Activated CD4-positive, alpha-beta memory T cell treated with anti-CD3 and anti-CD28 coated beads, Interleukin-2, amount 10 ng/mL, durations not matched to agents 7 days and 5 days (primary cell): ENCODE measurements around the gene RETN. TPM values are rescaled to one million over a fixed set of nuclear protein-coding genes. Genes with fewer than 3 reads are reported as not detected.

ENCODE experiments used
- CTCF ChIA-PET: fragments of 350-600 bp; sonication (Branson Sonifier 250); formaldehyde crosslinking; loops from one replicate; lab custom pipeline; 2021; ENCODE audit warnings: antibody characterized with exemption, inconsistent platforms; lab: Charles Lee
- POLR2A ChIA-PET: fragments of 350-600 bp; sonication (Branson Sonifier 250); formaldehyde crosslinking; loops from one replicate; lab custom pipeline; 2021; ENCODE audit warnings: antibody characterized with exemption; lab: Charles Lee
- DNase-seq: peaks from one replicate; pipeline ENCODE4 v3.0.0-alpha.2; 2020
- H3K27ac Mint-ChIP-seq: one replicate; pipeline ENCODE4 v1.8.0; 2021; ENCODE audit warnings: mild to moderate bottlenecking, mixed read lengths
- H3K27me3 Mint-ChIP-seq: one replicate; pipeline ENCODE4 v1.8.0; 2021; ENCODE audit warnings: mixed read lengths
- H3K36me3 Mint-ChIP-seq: one replicate; pipeline ENCODE4 v1.8.0; 2021; ENCODE audit warnings: low read depth, mixed read lengths
- H3K4me1 Mint-ChIP-seq: one replicate; pipeline ENCODE4 v1.8.0; 2021; ENCODE audit warnings: mixed read lengths
- H3K4me3 Mint-ChIP-seq: one replicate; pipeline ENCODE4 v1.8.0; 2021; ENCODE audit warnings: mild to moderate bottlenecking, mixed read lengths
- H3K9me3 Mint-ChIP-seq: one replicate; pipeline ENCODE4 v1.8.0; 2021; ENCODE audit warnings: mixed read lengths
- total RNA-seq, 2 experiments: library from RNA; stranded (reverse); gene quantifications; one replicate each; pipeline ENCODE4 v1.2.3, GENCODE V29; 2021

Gene RETN
- total RNA-seq, 2 experiments from 2014 or later = not detected

DNA sequence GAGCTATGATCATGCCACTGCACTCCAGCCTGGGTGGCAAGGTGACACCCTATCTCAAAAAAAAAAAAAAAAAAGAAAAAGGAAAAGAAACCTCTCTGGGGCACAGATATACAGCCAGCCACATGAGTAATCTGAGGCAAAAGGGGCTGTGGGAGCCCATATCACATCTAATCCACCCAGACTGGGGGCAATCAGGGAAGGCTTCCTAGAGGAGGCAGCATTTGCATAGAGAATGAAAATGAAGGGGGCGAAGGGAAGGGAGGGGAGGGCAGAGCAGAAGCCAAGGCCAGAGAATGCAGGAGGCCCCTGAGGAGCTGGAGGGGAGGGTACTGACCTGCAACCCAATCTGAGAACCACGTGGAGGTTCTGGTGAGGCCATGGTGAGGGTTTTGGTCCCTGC lies 18.7 kb upstream of the RETN start:
- Mint-ChIP-seq H3K9me3 (no peaks in the 10 kb centered on the region), H3K4me3 (no peak overlapping the region), H3K27ac (no peak overlapping the region), H3K4me1 (peaks cover 10% of the 10 kb centered on the region), H3K36me3 (peaks cover 4% of the 10 kb centered on the region), H3K27me3 (no peaks in the 10 kb centered on the region)
- CTCF ChIA-PET = interaction anchor here (0.9 to 2.7 kb wide), 3 partner anchors 31 to 149 kb away, joined by 4 to 15 read pairs (median 5); partner anchors contain the start of gene TRAPPC5
- POLR2A ChIA-PET = interaction anchor here (0.9 kb wide), 1 partner anchor 13 kb away, joined by 3 read pairs; the partner anchor contains the start of gene STXBP2
- no peak for DNase-seq

DNA sequence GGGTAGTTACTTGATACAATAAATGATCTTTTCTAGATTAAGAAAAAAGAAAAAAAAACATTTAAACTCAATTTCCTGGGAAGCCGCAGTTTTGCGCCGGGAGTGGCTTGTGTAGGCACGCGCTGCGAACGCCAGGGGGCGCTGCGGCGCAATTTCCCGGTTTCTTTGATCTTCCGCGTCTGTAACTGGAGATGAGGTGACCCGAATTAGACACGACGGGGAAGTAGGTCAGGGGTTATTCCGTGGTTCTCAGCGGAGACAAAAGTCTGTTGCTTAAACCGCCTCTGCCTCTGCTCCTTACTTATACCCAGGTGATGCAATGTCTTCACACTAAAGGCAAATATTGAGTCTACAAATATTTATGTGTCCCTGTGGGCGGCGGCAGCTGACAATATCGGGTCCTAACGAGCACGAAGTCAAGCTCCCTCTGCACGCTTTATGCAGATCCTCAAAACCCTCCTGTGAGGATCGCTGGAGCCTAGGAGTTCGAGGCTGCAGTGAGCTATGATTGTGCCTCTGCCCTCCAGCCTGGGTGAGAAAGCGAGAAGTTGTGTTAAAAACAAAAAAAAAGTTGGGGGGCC lies 16.7 kb upstream of the RETN start:
- Mint-ChIP-seq H3K9me3 (no peaks in the 10 kb centered on the region), H3K4me3 (peak overlapping the region; percentile 53), H3K36me3 (no peaks in the 10 kb centered on the region), H3K4me1 (peaks cover 12% of the 10 kb centered on the region), H3K27me3 (no peaks in the 10 kb centered on the region), H3K27ac (peak overlapping the region; percentile 41)
- POLR2A ChIA-PET = interaction anchor here (0.7 to 1.6 kb wide), 4 partner anchors 14 to 149 kb away, joined by 3 to 4 read pairs (median 4); partner anchors contain the start of genes PET100, TRAPPC5 and XAB2
- CTCF ChIA-PET = interaction anchor here (0.8 to 2.7 kb wide), 10 partner anchors 22 to 553 kb away, joined by 3 to 16 read pairs (median 4); partner anchors contain the start of genes ARHGEF18, PET100, TRAPPC5 and XAB2
- peak; percentile 88 for DNase-seq

DNA sequence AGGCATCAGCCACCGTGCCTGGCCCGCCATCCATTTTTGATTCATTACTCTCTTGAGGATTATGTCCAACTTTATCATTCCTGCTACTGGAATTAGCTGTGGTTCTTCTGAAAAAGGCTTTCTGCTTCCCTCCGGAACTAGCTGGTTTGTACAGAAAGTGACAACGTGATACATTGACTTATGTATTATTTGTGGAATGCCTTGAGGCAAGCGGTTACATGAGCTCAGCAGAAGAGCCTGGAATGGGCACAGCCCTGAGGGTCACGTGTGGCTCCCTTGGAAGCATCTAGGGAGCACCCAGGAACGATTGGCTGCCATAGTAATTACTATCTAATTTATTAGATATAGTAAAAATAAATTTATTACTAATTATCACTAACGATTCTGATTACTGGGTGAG lies 14.4 kb upstream of the RETN start:
- Mint-ChIP-seq H3K27me3 (no peaks in the 10 kb centered on the region), H3K4me3 (no peak overlapping the region), H3K4me1 (peaks cover 26% of the 10 kb centered on the region), H3K36me3 (no peaks in the 10 kb centered on the region), H3K9me3 (no peaks in the 10 kb centered on the region), H3K27ac (no peak overlapping the region)
- no peak for DNase-seq
- POLR2A ChIA-PET = no interaction called here
- CTCF ChIA-PET = interaction anchor here (1.8 to 2.2 kb wide), 2 partner anchors 26 to 86 kb away, joined by 8 to 11 read pairs; partner anchors contain the start of gene TRAPPC5

- no peak for DNase-seq
- H3K27ac Mint-ChIP-seq = no peak overlapping the region
- POLR2A ChIA-PET = interaction anchor here (0.7 to 1.4 kb wide), 2 partner anchors 18 to 25 kb away, joined by 3 to 5 read pairs; partner anchors contain the start of genes STXBP2 and TRAPPC5
- H3K27me3 Mint-ChIP-seq = no peaks in the 10 kb centered on the region
- peaks cover 26% of the 10 kb centered on the region for H3K4me1 Mint-ChIP-seq
- H3K9me3 Mint-ChIP-seq = no peaks in the 10 kb centered on the region
- CTCF ChIA-PET = interaction anchor here (0.6 to 2.2 kb wide), 4 partner anchors 25 to 355 kb away, joined by 5 to 8 read pairs (median 6); partner anchors contain the start of gene TRAPPC5
- no peak overlapping the region for H3K4me3 Mint-ChIP-seq
- H3K36me3 Mint-ChIP-seq = no peaks in the 10 kb centered on the region
Measured at GRCh38 chr19:7655581-7655980, 13.3 kb upstream of the RETN start.

GRCh38 chr19:7657131-7657751 lies 11.6 kb upstream of the RETN start:
- Mint-ChIP-seq H3K9me3 (no peaks in the 10 kb centered on the region), H3K27me3 (no peaks in the 10 kb centered on the region), H3K27ac (no peak overlapping the region), H3K4me3 (no peak overlapping the region), H3K4me1 (peaks cover 23% of the 10 kb centered on the region), H3K36me3 (no peaks in the 10 kb centered on the region)
- CTCF ChIA-PET = interaction anchor here (0.6 to 2.2 kb wide), 7 partner anchors 15 to 1035 kb away, joined by 3 to 9 read pairs (median 5); partner anchors contain the start of gene TRAPPC5
- no peak for DNase-seq
- POLR2A ChIA-PET = interaction anchor here (1.1 to 1.4 kb wide), 3 partner anchors 24 to 27 kb away, joined by 3 to 5 read pairs (median 5); partner anchors contain the start of genes PET100 and TRAPPC5

DNA sequence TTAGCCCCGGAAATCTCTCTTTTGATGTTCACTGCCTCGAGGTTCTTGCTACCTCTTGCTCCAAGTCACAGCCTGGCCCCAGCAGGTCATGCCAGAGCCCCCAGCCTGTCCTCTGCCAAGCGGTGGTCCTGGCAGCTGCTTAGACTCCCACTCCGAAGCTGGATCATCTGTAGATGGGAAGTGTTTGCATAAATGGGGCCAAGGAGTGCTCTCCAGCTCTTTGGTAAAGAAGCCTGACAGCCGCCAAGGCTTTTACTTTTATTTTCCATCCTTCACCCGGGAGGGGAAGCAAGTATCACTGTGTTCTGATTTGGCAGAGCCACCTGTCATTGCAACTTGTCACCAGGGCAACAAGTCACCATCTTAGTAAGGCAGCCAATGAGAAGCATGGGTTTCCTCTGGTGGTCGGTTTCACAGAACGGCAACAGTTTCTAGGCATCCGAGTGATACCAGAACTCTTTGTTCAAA lies 10.6 kb upstream of the RETN start:
- DNase-seq = peak; percentile 53
- peak overlapping the region; percentile 38 for H3K27ac Mint-ChIP-seq
- no peaks in the 10 kb centered on the region for H3K27me3 Mint-ChIP-seq
- ChIA-PET POLR2A (interaction anchor here (1.1 to 1.4 kb wide), 2 partner anchors 22 to 28 kb away, joined by 3 to 5 read pairs; partner anchors contain the start of genes PET100 and TRAPPC5), CTCF (interaction anchor here (1.6 to 2.2 kb wide), 2 partner anchors 23 to 211 kb away, joined by 3 to 9 read pairs; partner anchors contain the start of gene TRAPPC5)
- H3K9me3 Mint-ChIP-seq = no peaks in the 10 kb centered on the region
- peaks cover 16% of the 10 kb centered on the region for H3K4me1 Mint-ChIP-seq
- no peaks in the 10 kb centered on the region for H3K36me3 Mint-ChIP-seq
- peak overlapping the region; percentile 47 for H3K4me3 Mint-ChIP-seq

- Mint-ChIP-seq H3K36me3 (no peaks in the 10 kb centered on the region), H3K27ac (no peak overlapping the region), H3K27me3 (peaks cover 1% of the 10 kb centered on the region), H3K4me3 (no peak overlapping the region), H3K4me1 (peaks cover 15% of the 10 kb centered on the region), H3K9me3 (no peaks in the 10 kb centered on the region)
- CTCF ChIA-PET = interaction anchor here (0.6 kb wide), 1 partner anchor 458 kb away, joined by 4 read pairs; no protein-coding TSS in a partner anchor
- POLR2A ChIA-PET = interaction anchor here (1.9 kb wide), 1 partner anchor 32 kb away, joined by 5 read pairs; the partner anchor contains the start of gene PET100
- no peak for DNase-seq
Measured at GRCh38 chr19:7661744-7662538, 6.9 kb upstream of the RETN start.

DNA sequence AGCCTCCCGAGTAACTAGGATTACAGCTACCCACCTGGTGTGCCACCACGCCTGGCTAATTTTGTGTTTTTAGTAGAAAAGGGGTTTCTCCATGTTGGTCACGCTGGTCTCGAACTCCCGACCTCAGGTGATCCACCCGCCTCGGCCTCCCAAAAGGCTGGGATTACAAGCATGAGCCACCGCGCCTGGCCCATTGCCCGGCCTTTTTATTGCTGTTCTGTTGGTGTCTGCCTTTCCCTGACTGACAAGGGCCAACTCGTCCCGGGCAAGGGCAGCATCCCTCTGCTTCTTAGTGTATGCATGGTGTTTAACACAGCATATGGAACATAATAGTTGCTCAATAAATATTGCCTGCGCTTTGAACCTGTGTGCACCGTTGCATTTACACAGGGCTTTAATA lies 6.2 kb upstream of the RETN start:
- Mint-ChIP-seq H3K36me3 (no peaks in the 10 kb centered on the region), H3K27ac (no peak overlapping the region), H3K4me3 (no peak overlapping the region), H3K27me3 (peaks cover 2% of the 10 kb centered on the region), H3K9me3 (no peaks in the 10 kb centered on the region), H3K4me1 (peaks cover 10% of the 10 kb centered on the region)
- DNase-seq = no peak
- ChIA-PET CTCF (no interaction called here), POLR2A (interaction anchor here (1.9 kb wide), 1 partner anchor 33 kb away, joined by 5 read pairs; the partner anchor contains the start of gene PET100)

DNA sequence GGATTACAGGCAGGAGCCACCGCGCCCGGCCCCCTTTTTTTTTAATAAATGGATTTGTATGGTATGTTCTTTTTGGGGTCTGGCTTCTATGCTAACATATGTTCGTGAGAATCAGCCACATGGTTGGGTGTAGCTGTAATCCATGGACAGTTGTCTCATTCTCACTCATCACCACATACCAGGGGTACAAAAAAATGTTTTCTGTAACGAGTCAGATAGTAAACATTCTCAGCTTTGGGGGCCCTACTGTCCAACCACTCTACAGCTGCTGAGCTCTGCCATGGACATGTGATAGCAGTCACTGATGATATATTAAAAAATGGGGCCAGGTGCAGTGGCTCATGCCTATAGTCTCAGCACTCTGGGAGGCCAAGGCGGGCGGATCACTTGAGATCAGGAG lies 5.1 kb upstream of the RETN start:
- Mint-ChIP-seq H3K36me3 (no peaks in the 10 kb centered on the region), H3K4me1 (peaks cover 3% of the 10 kb centered on the region), H3K9me3 (no peaks in the 10 kb centered on the region), H3K27ac (no peak overlapping the region), H3K27me3 (peaks cover 2% of the 10 kb centered on the region), H3K4me3 (no peak overlapping the region)
- no peak for DNase-seq
- POLR2A ChIA-PET = no interaction called here
- CTCF ChIA-PET = interaction anchor here (1.8 kb wide), 1 partner anchor 17 kb away, joined by 6 read pairs; the partner anchor contains the start of gene TRAPPC5

DNA sequence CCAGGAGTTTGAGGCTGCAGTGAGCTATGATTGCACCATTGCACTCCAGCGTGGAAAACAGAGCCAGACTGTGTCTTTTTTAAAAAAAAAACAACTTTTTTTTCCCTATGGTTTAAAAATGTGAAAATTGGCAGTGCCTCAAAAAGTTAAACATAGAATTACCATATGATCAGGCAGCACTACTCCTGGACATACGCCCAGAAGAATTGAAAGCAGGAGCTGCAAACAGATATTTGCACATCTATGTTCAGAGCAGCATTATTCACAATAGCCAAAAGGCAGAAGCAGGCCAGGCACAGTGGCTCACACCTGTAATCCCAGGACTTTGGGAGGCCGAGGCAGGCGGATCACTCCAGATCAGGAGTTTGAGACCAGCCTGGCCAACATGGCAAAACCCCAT lies 3.8 kb upstream of the RETN start:
- ChIA-PET CTCF (interaction anchor here (1.8 kb wide), 1 partner anchor 16 kb away, joined by 6 read pairs; the partner anchor contains the start of gene TRAPPC5), POLR2A (no interaction called here)
- peaks cover 7% of the 10 kb centered on the region for H3K27me3 Mint-ChIP-seq
- H3K4me1 Mint-ChIP-seq = peaks cover 4% of the 10 kb centered on the region
- no peaks in the 10 kb centered on the region for H3K36me3 Mint-ChIP-seq
- no peaks in the 10 kb centered on the region for H3K9me3 Mint-ChIP-seq
- no peak for DNase-seq
- H3K4me3 Mint-ChIP-seq = no peak overlapping the region
- no peak overlapping the region for H3K27ac Mint-ChIP-seq

DNA sequence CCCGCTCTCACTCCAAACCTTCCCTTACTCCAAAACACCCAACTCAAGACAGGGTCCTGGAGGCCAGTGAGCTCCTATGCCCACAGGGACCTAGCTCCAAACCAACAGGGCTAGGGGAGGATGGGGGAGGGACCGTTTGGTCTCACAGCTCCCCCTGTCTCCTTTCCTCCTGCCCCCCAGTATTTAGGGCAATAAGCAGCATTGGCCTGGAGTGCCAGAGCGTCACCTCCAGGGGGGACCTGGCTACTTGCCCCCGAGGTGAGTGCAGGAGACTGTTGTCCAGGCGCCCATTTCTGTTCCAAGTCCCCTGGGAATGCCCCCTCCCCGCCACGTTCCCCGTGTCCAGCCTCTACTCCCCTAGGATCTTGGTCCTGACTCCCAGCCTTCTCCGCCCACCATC lies 792 bp downstream of the RETN start:
- CTCF ChIA-PET = interaction anchor here (4.8 kb wide), 1 partner anchor 11 kb away, joined by 23 read pairs; the partner anchor contains the start of gene TRAPPC5
- H3K36me3 Mint-ChIP-seq = no peaks in the 10 kb centered on the region
- peaks cover 18% of the 10 kb centered on the region for H3K4me1 Mint-ChIP-seq
- POLR2A ChIA-PET = no interaction called here
- H3K4me3 Mint-ChIP-seq = no peak overlapping the region
- peaks cover 30% of the 10 kb centered on the region for H3K27me3 Mint-ChIP-seq
- no peak for DNase-seq
- H3K27ac Mint-ChIP-seq = no peak overlapping the region
- peaks cover 7% of the 10 kb centered on the region for H3K9me3 Mint-ChIP-seq
